Measurements from ENCODE around the gene PTPRD. TPM values are rescaled to one million over a fixed set of nuclear protein-coding genes. Genes with fewer than 3 reads are reported as not detected.

PTPRD gene
- polyA plus RNA-seq, 4 donors = 2.1 to 5.6 (median 3.9) TPM

GRCh38 chr9:8799615-8800014 is 1813.2 kb downstream of the PTPRD start:
- Histone ChIP-seq H3K27me3 (ENCODE audit: control insufficient read depth in 3 of 3, insufficient read depth in 3 of 3, low read length in 3 of 3) (no peaks in the 10 kb centered on the region), H3K9me3 (ENCODE audit: control insufficient read depth in 2 of 2, insufficient read depth in 1 of 2, low read depth in 1 of 2, low read length in 1 of 2) (peaks cover 0 to 2% of the 10 kb centered on the region in 2 donors), H3K4me3 (ENCODE audit: low read depth in 1 of 3, low read length in 3 of 3) (no peak overlapping the region), H3K36me3 (ENCODE audit: control insufficient read depth in 3 of 3, insufficient read depth in 2 of 3, low read depth in 1 of 3, low read length in 3 of 3) (no peaks in the 10 kb centered on the region), H3K4me1 (ENCODE audit: control insufficient read depth in 3 of 3, insufficient read depth in 2 of 3, low read depth in 1 of 3, low read length in 2 of 3) (peaks cover 0 to 3% (median under 1%) of the 10 kb centered on the region in 3 donors), H3K27ac (ENCODE audit: low read depth in 1 of 3, low read length in 2 of 3) (no peak overlapping the region)
- FAIRE-seq (no peak), DNase-seq (no peak)

DNA sequence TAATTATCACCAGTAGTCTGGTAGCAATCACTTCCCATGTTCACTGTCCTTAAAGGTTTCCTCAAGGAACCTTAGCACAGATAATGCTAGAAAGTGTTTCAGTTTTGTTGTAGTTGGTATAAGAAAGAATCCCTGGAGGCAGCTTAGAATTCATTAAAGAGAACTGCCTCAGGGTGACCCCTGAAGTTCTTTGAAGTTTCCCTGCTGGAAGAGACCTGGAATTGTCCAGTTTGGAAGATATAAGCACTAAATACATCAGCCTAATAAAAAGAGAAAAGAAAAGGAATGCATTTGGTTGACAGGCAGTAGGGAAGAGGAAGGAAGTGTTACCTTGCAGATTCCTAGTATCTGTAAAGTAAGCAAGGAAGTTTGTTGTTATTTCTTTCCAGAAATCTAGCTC is 1813.6 kb downstream of the PTPRD start:
- Histone ChIP-seq H3K27me3 (ENCODE audit: control insufficient read depth in 3 of 3, insufficient read depth in 3 of 3, low read length in 3 of 3) (no peaks in the 10 kb centered on the region), H3K4me3 (ENCODE audit: low read depth in 1 of 3, low read length in 3 of 3) (no peak overlapping the region), H3K9me3 (ENCODE audit: control insufficient read depth in 2 of 2, insufficient read depth in 1 of 2, low read depth in 1 of 2, low read length in 1 of 2) (peaks cover 0 to under 1% of the 10 kb centered on the region in 2 donors), H3K4me1 (ENCODE audit: control insufficient read depth in 3 of 3, insufficient read depth in 2 of 3, low read depth in 1 of 3, low read length in 2 of 3) (peaks cover 0 to 2% (median 0%) of the 10 kb centered on the region in 3 donors), H3K36me3 (ENCODE audit: control insufficient read depth in 3 of 3, insufficient read depth in 2 of 3, low read depth in 1 of 3, low read length in 3 of 3) (no peaks in the 10 kb centered on the region), H3K27ac (ENCODE audit: low read depth in 1 of 3, low read length in 2 of 3) (no peak overlapping the region)
- FAIRE-seq (no peak), DNase-seq (no peak)

GRCh38 chr9:8784838-8785237 is 1828.0 kb downstream of the PTPRD start:
- Histone ChIP-seq H3K9me3 (ENCODE audit: control insufficient read depth in 2 of 2, insufficient read depth in 1 of 2, low read depth in 1 of 2, low read length in 1 of 2) (no peaks in the 10 kb centered on the region), H3K27ac (ENCODE audit: low read depth in 1 of 3, low read length in 2 of 3) (no peak overlapping the region), H3K4me1 (ENCODE audit: control insufficient read depth in 3 of 3, insufficient read depth in 2 of 3, low read depth in 1 of 3, low read length in 2 of 3) (no peaks in the 10 kb centered on the region), H3K36me3 (ENCODE audit: control insufficient read depth in 3 of 3, insufficient read depth in 2 of 3, low read depth in 1 of 3, low read length in 3 of 3) (no peaks in the 10 kb centered on the region), H3K4me3 (ENCODE audit: low read depth in 1 of 3, low read length in 3 of 3) (no peak overlapping the region), H3K27me3 (ENCODE audit: control insufficient read depth in 3 of 3, insufficient read depth in 3 of 3, low read length in 3 of 3) (peaks cover 0 to 2% (median 0%) of the 10 kb centered on the region in 3 donors)
- WGBS, 3 donors = 64 to 87% (median 78%) methylated on average over 2 of the region's 2 CpGs
- FAIRE-seq (no peak), DNase-seq (no peak)

GRCh38 chr9:8783941-8784340 is 1828.9 kb downstream of the PTPRD start:
- H3K4me1 ChIP-seq (ENCODE audit: control insufficient read depth in 3 of 3, insufficient read depth in 2 of 3, low read depth in 1 of 3, low read length in 2 of 3) = no peaks in the 10 kb centered on the region

DNA sequence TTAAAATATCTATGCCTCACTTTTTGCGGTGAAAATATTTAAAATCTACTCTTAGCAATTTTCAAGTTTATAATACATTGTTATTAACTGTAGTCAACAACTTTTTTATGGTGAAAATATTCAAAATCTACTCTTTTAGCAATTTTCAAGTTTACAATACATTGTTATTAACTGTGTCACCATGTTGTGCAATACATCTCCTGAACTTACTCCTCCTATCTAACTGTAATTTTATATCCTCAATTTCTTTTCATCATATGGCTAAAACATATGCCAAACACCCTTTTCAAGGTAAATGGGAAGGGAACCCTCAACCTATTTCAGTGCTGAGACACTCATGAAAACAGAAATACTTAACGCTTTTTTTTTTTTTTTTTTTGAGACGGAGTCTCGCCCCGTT is 1830.6 kb downstream of the PTPRD start:
- Histone ChIP-seq H3K27ac (ENCODE audit: low read depth in 1 of 3, low read length in 2 of 3) (no peak overlapping the region), H3K4me1 (ENCODE audit: control insufficient read depth in 3 of 3, insufficient read depth in 2 of 3, low read depth in 1 of 3, low read length in 2 of 3) (no peaks in the 10 kb centered on the region), H3K27me3 (ENCODE audit: control insufficient read depth in 3 of 3, insufficient read depth in 3 of 3, low read length in 3 of 3) (peaks cover 0 to 2% (median 0%) of the 10 kb centered on the region in 3 donors), H3K36me3 (ENCODE audit: control insufficient read depth in 3 of 3, insufficient read depth in 2 of 3, low read depth in 1 of 3, low read length in 3 of 3) (no peaks in the 10 kb centered on the region), H3K9me3 (ENCODE audit: control insufficient read depth in 2 of 2, insufficient read depth in 1 of 2, low read depth in 1 of 2, low read length in 1 of 2) (no peaks in the 10 kb centered on the region), H3K4me3 (ENCODE audit: low read depth in 1 of 3, low read length in 3 of 3) (no peak overlapping the region)
- FAIRE-seq = no peak
- WGBS, 3 donors = 95 to 97% (median 97%) methylated on average over 5 of the region's 5 CpGs
- DNase-seq = no peak

More at GRCh38 chr9:8783941-8784340, 1828.9 kb downstream of the PTPRD start:
- H3K9me3 ChIP-seq (ENCODE audit: control insufficient read depth in 2 of 2, insufficient read depth in 1 of 2, low read depth in 1 of 2, low read length in 1 of 2) = no peaks in the 10 kb centered on the region
- DNase-seq = no peak
- WGBS, 3 donors = 74 to 81% (median 75%) methylated on average over 6 of the region's 6 CpGs
- no peak for FAIRE-seq
- no peak overlapping the region for H3K27ac ChIP-seq (ENCODE audit: low read depth in 1 of 3, low read length in 2 of 3)
- no peak overlapping the region for H3K4me3 ChIP-seq (ENCODE audit: low read depth in 1 of 3, low read length in 3 of 3)
- no peaks in the 10 kb centered on the region for H3K36me3 ChIP-seq (ENCODE audit: control insufficient read depth in 3 of 3, insufficient read depth in 2 of 3, low read depth in 1 of 3, low read length in 3 of 3)
- peaks cover 0 to 2% (median 0%) of the 10 kb centered on the region in 3 donors for H3K27me3 ChIP-seq (ENCODE audit: control insufficient read depth in 3 of 3, insufficient read depth in 3 of 3, low read length in 3 of 3)

- H3K27me3 ChIP-seq (ENCODE audit: control insufficient read depth in 3 of 3, insufficient read depth in 3 of 3, low read length in 3 of 3) = peaks cover 0 to 2% (median 0%) of the 10 kb centered on the region in 3 donors
- no peak overlapping the region for H3K27ac ChIP-seq (ENCODE audit: low read depth in 1 of 3, low read length in 2 of 3)
- H3K4me3 ChIP-seq (ENCODE audit: low read depth in 1 of 3, low read length in 3 of 3) = no peak overlapping the region
- DNase-seq (no peak), FAIRE-seq (no peak)
- H3K4me1 ChIP-seq (ENCODE audit: control insufficient read depth in 3 of 3, insufficient read depth in 2 of 3, low read depth in 1 of 3, low read length in 2 of 3) = no peaks in the 10 kb centered on the region
- H3K36me3 ChIP-seq (ENCODE audit: control insufficient read depth in 3 of 3, insufficient read depth in 2 of 3, low read depth in 1 of 3, low read length in 3 of 3) = no peaks in the 10 kb centered on the region
- 59 to 76% (median 70%) methylated on average over 1 of the region's 1 CpG for WGBS, 3 donors
- no peaks in the 10 kb centered on the region for H3K9me3 ChIP-seq (ENCODE audit: control insufficient read depth in 2 of 2, insufficient read depth in 1 of 2, low read depth in 1 of 2, low read length in 1 of 2)
Measured at GRCh38 chr9:8781458-8781857, 1831.3 kb downstream of the PTPRD start.

DNA sequence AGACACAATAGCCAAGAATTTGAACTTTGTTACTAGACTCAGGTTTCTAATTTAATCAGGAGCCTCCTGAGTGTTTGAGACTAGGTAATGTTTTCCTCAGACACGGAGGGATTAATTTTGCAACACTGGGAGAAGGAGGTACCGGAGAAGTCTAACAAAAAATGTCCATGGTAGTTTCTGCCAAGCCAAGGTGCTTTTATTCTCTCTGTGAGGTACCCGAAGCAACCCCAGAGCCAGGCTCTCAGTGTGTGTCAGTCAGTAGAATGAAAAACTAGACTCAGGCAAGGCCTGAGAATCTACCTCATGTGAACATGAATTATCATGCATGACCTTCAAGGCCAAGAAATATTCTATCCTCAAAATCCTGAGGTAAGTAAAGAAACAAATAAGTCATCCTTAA is 1832.4 kb downstream of the PTPRD start:
- peaks cover 0 to 2% (median 0%) of the 10 kb centered on the region in 3 donors for H3K27me3 ChIP-seq (ENCODE audit: control insufficient read depth in 3 of 3, insufficient read depth in 3 of 3, low read length in 3 of 3)
- H3K27ac ChIP-seq (ENCODE audit: low read depth in 1 of 3, low read length in 2 of 3) = no peak overlapping the region
- no peaks in the 10 kb centered on the region for H3K4me1 ChIP-seq (ENCODE audit: control insufficient read depth in 3 of 3, insufficient read depth in 2 of 3, low read depth in 1 of 3, low read length in 2 of 3)
- FAIRE-seq = no peak
- no peak for DNase-seq
- no peak overlapping the region for H3K4me3 ChIP-seq (ENCODE audit: low read depth in 1 of 3, low read length in 3 of 3)
- H3K9me3 ChIP-seq (ENCODE audit: control insufficient read depth in 2 of 2, insufficient read depth in 1 of 2, low read depth in 1 of 2, low read length in 1 of 2) = no peaks in the 10 kb centered on the region
- 78 to 89% (median 87%) methylated on average over 3 of the region's 3 CpGs for WGBS, 3 donors
- no peaks in the 10 kb centered on the region for H3K36me3 ChIP-seq (ENCODE audit: control insufficient read depth in 3 of 3, insufficient read depth in 2 of 3, low read depth in 1 of 3, low read length in 3 of 3)

- Histone ChIP-seq H3K4me1 (ENCODE audit: control insufficient read depth in 3 of 3, insufficient read depth in 2 of 3, low read depth in 1 of 3, low read length in 2 of 3) (no peaks in the 10 kb centered on the region), H3K9me3 (ENCODE audit: control insufficient read depth in 2 of 2, insufficient read depth in 1 of 2, low read depth in 1 of 2, low read length in 1 of 2) (no peaks in the 10 kb centered on the region), H3K36me3 (ENCODE audit: control insufficient read depth in 3 of 3, insufficient read depth in 2 of 3, low read depth in 1 of 3, low read length in 3 of 3) (no peaks in the 10 kb centered on the region), H3K27ac (ENCODE audit: low read depth in 1 of 3, low read length in 2 of 3) (no peak overlapping the region), H3K4me3 (ENCODE audit: low read depth in 1 of 3, low read length in 3 of 3) (no peak overlapping the region), H3K27me3 (ENCODE audit: control insufficient read depth in 3 of 3, insufficient read depth in 3 of 3, low read length in 3 of 3) (peaks cover 0 to 2% (median 0%) of the 10 kb centered on the region in 3 donors)
- WGBS, 3 donors = 67 to 78% (median 76%) methylated on average over 4 of the region's 4 CpGs
- DNase-seq = no peak
- no peak for FAIRE-seq
Measured at GRCh38 chr9:8779478-8779877, 1833.3 kb downstream of the PTPRD start.

DNA sequence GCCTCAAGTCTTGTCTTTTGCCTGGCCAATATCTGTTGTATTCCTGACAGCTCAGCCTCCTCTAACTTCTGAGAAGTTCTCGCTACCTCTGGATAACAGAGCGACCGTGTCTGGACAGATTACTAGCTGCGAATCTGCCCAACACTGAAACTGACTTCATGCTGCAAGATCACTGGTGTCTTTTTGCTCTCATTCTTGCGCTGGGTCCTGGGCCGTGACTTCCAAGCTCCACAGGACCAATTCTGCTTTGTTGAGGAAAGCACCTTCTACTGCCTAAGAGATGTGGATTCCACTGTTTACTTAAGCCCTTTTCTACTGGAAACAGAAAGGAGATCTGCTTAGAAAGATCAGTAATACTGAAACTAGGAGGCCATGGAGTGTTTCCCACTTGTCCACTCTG is 1834.4 kb downstream of the PTPRD start:
- no peaks in the 10 kb centered on the region for H3K36me3 ChIP-seq (ENCODE audit: control insufficient read depth in 3 of 3, insufficient read depth in 2 of 3, low read depth in 1 of 3, low read length in 3 of 3)
- no peak overlapping the region for H3K27ac ChIP-seq (ENCODE audit: low read depth in 1 of 3, low read length in 2 of 3)
- H3K4me3 ChIP-seq (ENCODE audit: low read depth in 1 of 3, low read length in 3 of 3) = no peak overlapping the region
- WGBS, 3 donors = 86 to 96% (median 91%) methylated on average over 6 of the region's 6 CpGs
- no peaks in the 10 kb centered on the region for H3K27me3 ChIP-seq (ENCODE audit: control insufficient read depth in 3 of 3, insufficient read depth in 3 of 3, low read length in 3 of 3)
- DNase-seq = no peak
- H3K4me1 ChIP-seq (ENCODE audit: control insufficient read depth in 3 of 3, insufficient read depth in 2 of 3, low read depth in 1 of 3, low read length in 2 of 3) = no peaks in the 10 kb centered on the region
- FAIRE-seq = no peak
- H3K9me3 ChIP-seq (ENCODE audit: control insufficient read depth in 2 of 2, insufficient read depth in 1 of 2, low read depth in 1 of 2, low read length in 1 of 2) = no peaks in the 10 kb centered on the region
